ENCODE data around the gene RHOU. TPM values are rescaled to one million over a fixed set of nuclear protein-coding genes. Genes with fewer than 3 reads are reported as not detected.

RHOU gene
- total RNA-seq, 1 experiment from 2014 or later = 0.26 TPM

DNA sequence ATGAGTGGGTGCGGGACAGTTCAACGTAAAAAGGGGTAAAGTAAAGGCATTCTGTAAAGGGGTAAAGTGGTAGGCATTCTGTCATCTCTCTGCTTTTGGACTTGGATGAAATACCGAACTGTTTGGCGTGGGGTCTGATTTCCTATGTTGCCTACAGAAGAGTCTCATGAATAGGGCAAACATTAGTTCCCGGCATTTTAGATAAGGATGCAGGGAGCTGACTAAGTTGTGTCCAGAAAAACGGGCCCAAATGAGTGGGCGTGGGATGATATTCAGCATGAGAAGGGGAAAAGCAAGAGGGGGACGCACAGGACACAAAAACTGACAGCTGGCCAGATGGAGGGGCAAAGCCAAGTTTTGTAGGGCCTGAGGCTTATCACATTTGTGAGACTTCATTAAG, 2.9 kb upstream of the RHOU start:
- no TSS peak for BruUV-seq (replicated peaks)
- H3K36me3 ChIP-seq (ENCODE audit: low read depth, low read length) = no peaks in the 10 kb centered on the region
- TF ChIP-seq, protein P1, sequence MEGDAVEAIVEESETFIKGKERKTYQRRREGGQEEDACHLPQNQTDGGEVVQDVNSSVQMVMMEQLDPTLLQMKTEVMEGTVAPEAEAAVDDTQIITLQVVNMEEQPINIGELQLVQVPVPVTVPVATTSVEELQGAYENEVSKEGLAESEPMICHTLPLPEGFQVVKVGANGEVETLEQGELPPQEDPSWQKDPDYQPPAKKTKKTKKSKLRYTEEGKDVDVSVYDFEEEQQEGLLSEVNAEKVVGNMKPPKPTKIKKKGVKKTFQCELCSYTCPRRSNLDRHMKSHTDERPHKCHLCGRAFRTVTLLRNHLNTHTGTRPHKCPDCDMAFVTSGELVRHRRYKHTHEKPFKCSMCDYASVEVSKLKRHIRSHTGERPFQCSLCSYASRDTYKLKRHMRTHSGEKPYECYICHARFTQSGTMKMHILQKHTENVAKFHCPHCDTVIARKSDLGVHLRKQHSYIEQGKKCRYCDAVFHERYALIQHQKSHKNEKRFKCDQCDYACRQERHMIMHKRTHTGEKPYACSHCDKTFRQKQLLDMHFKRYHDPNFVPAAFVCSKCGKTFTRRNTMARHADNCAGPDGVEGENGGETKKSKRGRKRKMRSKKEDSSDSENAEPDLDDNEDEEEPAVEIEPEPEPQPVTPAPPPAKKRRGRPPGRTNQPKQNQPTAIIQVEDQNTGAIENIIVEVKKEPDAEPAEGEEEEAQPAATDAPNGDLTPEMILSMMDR (conservative IDR thresholded peaks at IDR 0.05; ENCODE audit: low read depth, low read length) = no peak
- no peak for TF ChIP-seq EZH2phosphoT487 (IDR thresholded peaks at IDR 0.05; ENCODE audit: borderline replicate concordance, low read length)
- no peak for TF ChIP-seq EZH2 (IDR thresholded peaks at IDR 0.05; ENCODE audit: low read length, unreplicated experiment)
- H3K27me3 ChIP-seq (ENCODE audit: low read length) = peaks cover 83% of the 10 kb centered on the region
- H3K27ac ChIP-seq (ENCODE audit: low read length) = no peak overlapping the region
- POLR2A ChIA-PET (ENCODE audit: unreplicated experiment) = no interaction called here
- H3K4me2 ChIP-seq (ENCODE audit: low read length) = no peak overlapping the region
- peaks cover 11% of the 10 kb centered on the region for H3K4me1 ChIP-seq (ENCODE audit: insufficient read depth, low read length)
- no peaks in the 10 kb centered on the region for H3F3A ChIP-seq (ENCODE audit: low read length, unreplicated experiment)
- no peaks in the 10 kb centered on the region for H3K9me2 ChIP-seq (replicated peaks; ENCODE audit: low read length)
- H4K20me1 ChIP-seq (ENCODE audit: low read length) = no peaks in the 10 kb centered on the region
- no peak overlapping the region for H3K9ac ChIP-seq (ENCODE audit: low read length)
- DNase-seq = no peak
- no peaks in the 10 kb centered on the region for H3K9me3 ChIP-seq (ENCODE audit: low read length)
- CTCF ChIA-PET = no interaction called here
- intact Hi-C loops (cut with micrococcal nuclease) = no loop called here
- no peak overlapping the region for H3K4me3 ChIP-seq (ENCODE audit: low read length)
- no peak overlapping the region for H2AFZ ChIP-seq (ENCODE audit: low read length)
- H3K79me2 ChIP-seq (ENCODE audit: low read length) = no peaks in the 10 kb centered on the region
- no peak for ATAC-seq

DNA sequence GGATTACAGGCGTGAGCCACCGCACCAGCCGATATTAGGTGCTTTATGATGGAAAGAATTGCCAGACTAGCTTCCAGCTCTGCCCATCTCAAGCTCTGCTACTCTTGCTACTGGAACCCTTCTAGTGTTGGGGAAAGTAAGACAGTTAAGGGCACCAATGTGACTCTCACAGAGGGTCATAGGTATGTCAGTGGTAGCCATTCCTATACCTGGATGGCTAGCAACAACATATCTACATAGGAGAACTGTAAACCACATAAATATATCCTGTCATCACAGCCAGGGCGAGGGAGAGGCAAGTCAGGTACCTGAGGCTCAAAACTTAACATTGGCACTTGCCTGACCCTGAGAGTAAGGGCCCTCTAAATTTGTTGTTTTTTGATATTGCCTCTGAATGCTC, 1.7 kb upstream of the RHOU start:
- Histone ChIP-seq H3K9ac (ENCODE audit: low read length) (no peak overlapping the region), H3K27ac (ENCODE audit: low read length) (no peak overlapping the region), H3K79me2 (ENCODE audit: low read length) (no peaks in the 10 kb centered on the region), H3K27me3 (ENCODE audit: low read length) (peaks cover 84% of the 10 kb centered on the region), H3K9me3 (ENCODE audit: low read length) (no peaks in the 10 kb centered on the region), H3K4me1 (ENCODE audit: insufficient read depth, low read length) (peaks cover 11% of the 10 kb centered on the region), H3K36me3 (ENCODE audit: low read depth, low read length) (no peaks in the 10 kb centered on the region), H3F3A (ENCODE audit: low read length, unreplicated experiment) (no peaks in the 10 kb centered on the region), H2AFZ (ENCODE audit: low read length) (no peak overlapping the region), H3K4me3 (ENCODE audit: low read length) (no peak overlapping the region), H3K9me2 (replicated peaks; ENCODE audit: low read length) (no peaks in the 10 kb centered on the region), H3K4me2 (ENCODE audit: low read length) (no peak overlapping the region), H4K20me1 (ENCODE audit: low read length) (no peaks in the 10 kb centered on the region)
- no TSS peak for BruUV-seq (replicated peaks)
- intact Hi-C loops (cut with micrococcal nuclease) = no loop called here
- DNase-seq (no peak), ATAC-seq (no peak)
- POLR2A ChIA-PET (ENCODE audit: unreplicated experiment) = no interaction called here
- no peak for TF ChIP-seq EZH2 (IDR thresholded peaks at IDR 0.05; ENCODE audit: low read length, unreplicated experiment)
- TF ChIP-seq, protein P1 (conservative IDR thresholded peaks at IDR 0.05; ENCODE audit: low read depth, low read length) = no peak
- TF ChIP-seq EZH2phosphoT487 (IDR thresholded peaks at IDR 0.05; ENCODE audit: borderline replicate concordance, low read length) = no peak
- CTCF ChIA-PET = no interaction called here

DNA sequence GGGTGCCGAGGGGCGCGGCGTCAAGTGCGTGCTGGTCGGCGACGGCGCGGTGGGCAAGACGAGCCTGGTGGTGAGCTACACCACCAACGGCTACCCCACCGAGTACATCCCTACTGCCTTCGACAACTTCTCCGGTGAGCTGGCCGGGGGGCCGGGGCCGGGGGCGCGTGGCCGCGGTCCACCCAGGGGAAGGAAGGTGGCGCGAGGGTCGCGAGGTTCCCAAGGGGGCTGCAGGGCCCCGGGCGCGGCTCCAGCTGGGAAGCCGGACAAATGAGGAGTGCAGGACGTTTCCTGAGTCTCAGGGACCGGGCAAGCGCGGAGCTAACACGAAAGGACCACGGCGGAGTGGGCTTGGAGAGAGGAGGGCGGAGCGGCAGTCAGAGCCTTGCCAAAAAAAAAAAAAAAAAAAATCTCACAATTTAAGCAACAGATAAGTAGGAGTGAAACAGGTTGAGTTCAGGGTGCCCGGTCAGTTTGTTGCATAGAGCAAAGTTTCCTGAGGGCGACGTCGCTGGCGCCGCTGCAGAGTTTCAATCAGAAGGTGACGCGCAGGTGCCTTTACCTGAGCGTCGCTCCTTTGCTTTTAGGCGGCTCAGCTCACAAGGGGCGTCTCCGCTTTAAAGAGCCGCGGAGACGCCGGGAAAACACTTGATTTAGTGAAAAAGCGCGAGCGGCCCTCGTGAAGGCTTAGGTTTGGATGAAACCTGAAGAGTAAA, 750 bp downstream of the RHOU start:
- Histone ChIP-seq H2AFZ (ENCODE audit: low read length) (peak overlapping the region; percentile 14), H3K4me1 (ENCODE audit: insufficient read depth, low read length) (peaks cover 11% of the 10 kb centered on the region), H4K20me1 (ENCODE audit: low read length) (no peaks in the 10 kb centered on the region), H3K36me3 (ENCODE audit: low read depth, low read length) (no peaks in the 10 kb centered on the region), H3K79me2 (ENCODE audit: low read length) (no peaks in the 10 kb centered on the region), H3K27me3 (ENCODE audit: low read length) (peaks cover 92% of the 10 kb centered on the region), H3K4me2 (ENCODE audit: low read length) (peak overlapping the region; percentile 65), H3K4me3 (ENCODE audit: low read length) (peak overlapping the region; percentile 39), H3F3A (ENCODE audit: low read length, unreplicated experiment) (no peaks in the 10 kb centered on the region), H3K9ac (ENCODE audit: low read length) (no peak overlapping the region), H3K9me3 (ENCODE audit: low read length) (no peaks in the 10 kb centered on the region), H3K27ac (ENCODE audit: low read length) (no peak overlapping the region), H3K9me2 (replicated peaks; ENCODE audit: low read length) (no peaks in the 10 kb centered on the region)
- DNase-seq (peak; percentile 19), ATAC-seq (peak; percentile 29)
- CTCF ChIA-PET = no interaction called here
- POLR2A ChIA-PET (ENCODE audit: unreplicated experiment) = interaction anchor here (0.5 kb wide), 1 partner anchor 519 kb away, joined by 3 read pairs; no protein-coding TSS in a partner anchor
- intact Hi-C loops (cut with micrococcal nuclease) = loop anchor here (2.0 kb wide), 1 partner anchor 495 kb away; no protein-coding TSS in a partner anchor
- no TSS peak for BruUV-seq (replicated peaks)
- TF ChIP-seq EZH2phosphoT487 (IDR thresholded peaks at IDR 0.05; ENCODE audit: borderline replicate concordance, low read length) (peak; percentile 85; the same call in 1 of the 2 replicates), EZH2 (IDR thresholded peaks at IDR 0.05; ENCODE audit: low read length, unreplicated experiment) (peak; percentile 99)
- TF ChIP-seq, protein P1 (conservative IDR thresholded peaks at IDR 0.05; ENCODE audit: low read depth, low read length) = no peak

Measured in PC-3 (cell line).